Tibial artery (tissue), 4 donors: ENCODE measurements around the gene CR1L.
"Not testable (repeated sequence)": the region's sequence is repeated elsewhere in the genome, so short reads cannot be mapped to it uniquely, and the experiment has no call there.

ENCODE experiments used
- DNase-seq, 2 donors: peaks; one replicate each; pipeline ENCODE4 v3.0.0-alpha.2; 2019
- H3K27ac ChIP-seq, 2 donors: fragments of 200-600 bp; sonication (generic) in 1 of 2; 1 replicate in 1 of 2; 2 replicates in 1 of 2; pipeline ENCODE4 v1.5.1; 2018 to 2019; ENCODE audit warnings: mild to moderate bottlenecking in 1 of 2
- H3K27me3 ChIP-seq, 2 donors: fragments of 200-600 bp; sonication (generic) in 1 of 2; one replicate each; pipeline versions ENCODE4 v1.5.1 to v1.6.0; 2016 to 2019
- H3K36me3 ChIP-seq, 3 donors: fragments of 200-600 bp; sonication (generic) in 2 of 3; one replicate each; pipeline ENCODE4 v1.5.1; 2016 to 2019; ENCODE audit warnings: mild to moderate bottlenecking in 2 of 3
- H3K4me1 ChIP-seq, 4 donors: fragments of 200-600 bp; sonication (generic) in 2 of 4; 1 replicate in 3 of 4; 2 replicates in 1 of 4; pipeline ENCODE4 v1.5.1; 2016 to 2019
- H3K4me3 ChIP-seq, 2 donors: fragments of 200-600 bp; sonication (generic) in 1 of 2; 1 replicate in 1 of 2; 2 replicates in 1 of 2; pipeline ENCODE4 v1.5.1; 2018 to 2019; ENCODE audit warnings: mild to moderate bottlenecking in 2 of 2
- H3K9me3 ChIP-seq, 3 donors: fragments of 200-600 bp; sonication (generic) in 1 of 3; one replicate each; pipeline ENCODE4 v1.5.1; 2016 to 2019
- intact Hi-C: fragments of 100-400 bp; cut with DNase I; formaldehyde crosslinking; loops from one replicate; pipeline ENCODE4 v1.15.0; 2023; ENCODE audit warnings: low total_unique reads
- TF ChIP-seq, protein P1 (sequence below), 2 experiments: fragments of 200-600 bp in 1 of 2; fragments of 450-650 bp in 1 of 2; IDR thresholded peaks; one replicate each; pipeline ENCODE4 v1.5.1; 2017 to 2019; ENCODE audit warnings: antibody characterized with exemption in 2 of 2, mild to moderate bottlenecking in 1 of 2, moderate library complexity in 1 of 2

CR1L gene

DNA sequence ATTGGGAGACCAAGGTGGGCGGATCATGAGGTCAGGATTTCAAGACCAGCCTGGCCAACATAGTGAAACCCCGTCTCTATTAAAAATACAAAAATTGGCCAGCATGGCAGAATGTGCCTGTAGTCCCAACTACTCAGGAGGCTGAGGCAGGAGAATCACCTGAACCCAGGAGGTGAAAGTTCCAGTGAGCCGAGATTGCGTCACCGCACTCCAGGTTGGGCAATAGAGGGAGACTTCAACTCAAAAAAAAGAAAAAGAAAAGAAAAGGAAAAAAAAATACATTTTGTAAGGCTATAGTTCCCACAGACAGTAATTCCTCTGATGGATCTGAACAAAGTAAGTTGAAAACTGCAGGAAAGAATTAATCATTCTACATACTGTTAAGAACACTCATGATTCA is 58.8 kb downstream of the CR1L start:
- DNase-seq: no peak
- Histone ChIP-seq H3K4me1 (no peaks in the 10 kb centered on the region), H3K27me3 (no peaks in the 10 kb centered on the region), H3K36me3 (no peaks in the 10 kb centered on the region), H3K9me3 (no peaks in the 10 kb centered on the region), H3K4me3 (no peak overlapping the region), H3K27ac (no peak overlapping the region)
- intact Hi-C loops: no loop called here
- TF ChIP-seq, protein P1, sequence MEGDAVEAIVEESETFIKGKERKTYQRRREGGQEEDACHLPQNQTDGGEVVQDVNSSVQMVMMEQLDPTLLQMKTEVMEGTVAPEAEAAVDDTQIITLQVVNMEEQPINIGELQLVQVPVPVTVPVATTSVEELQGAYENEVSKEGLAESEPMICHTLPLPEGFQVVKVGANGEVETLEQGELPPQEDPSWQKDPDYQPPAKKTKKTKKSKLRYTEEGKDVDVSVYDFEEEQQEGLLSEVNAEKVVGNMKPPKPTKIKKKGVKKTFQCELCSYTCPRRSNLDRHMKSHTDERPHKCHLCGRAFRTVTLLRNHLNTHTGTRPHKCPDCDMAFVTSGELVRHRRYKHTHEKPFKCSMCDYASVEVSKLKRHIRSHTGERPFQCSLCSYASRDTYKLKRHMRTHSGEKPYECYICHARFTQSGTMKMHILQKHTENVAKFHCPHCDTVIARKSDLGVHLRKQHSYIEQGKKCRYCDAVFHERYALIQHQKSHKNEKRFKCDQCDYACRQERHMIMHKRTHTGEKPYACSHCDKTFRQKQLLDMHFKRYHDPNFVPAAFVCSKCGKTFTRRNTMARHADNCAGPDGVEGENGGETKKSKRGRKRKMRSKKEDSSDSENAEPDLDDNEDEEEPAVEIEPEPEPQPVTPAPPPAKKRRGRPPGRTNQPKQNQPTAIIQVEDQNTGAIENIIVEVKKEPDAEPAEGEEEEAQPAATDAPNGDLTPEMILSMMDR (IDR thresholded peaks at IDR 0.05): no peak

DNA sequence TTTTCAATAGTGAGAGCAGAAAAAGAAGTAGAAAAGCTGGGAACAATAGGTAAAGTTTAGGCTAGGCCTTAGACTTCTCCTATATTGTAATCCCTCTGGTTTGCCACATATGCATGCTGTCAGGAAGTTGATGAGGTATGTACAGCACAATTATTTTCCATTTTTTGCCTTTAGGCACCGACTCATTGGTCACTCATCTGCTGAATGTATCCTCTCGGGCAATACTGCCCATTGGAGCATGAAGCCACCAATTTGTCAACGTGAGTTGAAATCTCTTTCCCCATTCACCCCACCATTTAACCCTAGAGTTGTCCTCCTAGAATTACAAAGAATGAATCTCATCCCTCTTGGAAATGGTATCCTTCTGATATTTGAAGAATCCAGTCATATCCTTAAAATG is 63.1 kb downstream of the CR1L start:
- DNase-seq, H3K36me3 ChIP-seq, H3K27ac ChIP-seq, H3K27me3 ChIP-seq, H3K9me3 ChIP-seq, H3K4me3 ChIP-seq, H3K4me1 ChIP-seq, intact Hi-C loops: not testable (repeated sequence)

DNA sequence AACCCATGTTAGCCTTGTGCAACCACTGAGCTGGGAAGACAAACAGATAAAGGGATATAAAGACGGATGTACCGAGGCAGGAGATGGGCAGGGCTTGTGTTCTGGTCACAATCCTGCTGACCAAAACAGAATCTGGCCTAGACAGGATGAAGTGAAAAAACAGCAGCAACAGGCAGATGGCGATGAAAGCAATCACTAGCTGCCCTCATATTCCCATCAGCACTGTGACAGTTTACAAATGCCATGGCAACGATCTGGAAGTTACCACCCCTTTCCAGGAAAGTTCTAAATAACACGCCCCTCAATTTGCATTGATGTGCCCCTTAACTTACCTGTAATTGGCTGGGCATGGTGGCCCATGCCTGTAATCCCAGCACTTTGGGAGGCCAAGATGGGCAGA is 66.4 kb downstream of the CR1L start:
- TF ChIP-seq, protein P1 (IDR thresholded peaks at IDR 0.05): no peak

DNA sequence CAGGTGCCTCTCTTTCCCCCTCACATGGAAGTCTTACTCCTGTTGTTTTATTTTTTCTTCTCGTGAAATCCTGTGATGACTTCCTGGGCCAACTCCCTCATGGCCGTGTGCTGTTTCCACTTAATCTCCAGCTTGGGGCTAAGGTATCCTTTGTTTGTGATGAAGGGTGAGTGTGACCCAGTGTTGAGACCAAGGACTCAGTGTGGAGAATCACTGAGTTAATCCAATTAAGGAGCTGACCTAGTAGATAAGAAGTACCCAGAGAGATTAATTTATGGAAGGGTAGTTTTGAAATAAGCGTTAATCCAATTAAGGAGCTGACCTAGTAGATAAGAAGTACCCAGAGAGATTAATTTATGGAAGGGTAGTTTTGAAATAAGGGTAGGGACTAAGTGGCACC is 67.8 kb downstream of the CR1L start:
- H3K36me3 ChIP-seq, H3K4me1 ChIP-seq, H3K4me3 ChIP-seq, intact Hi-C loops, DNase-seq, H3K27ac ChIP-seq, H3K27me3 ChIP-seq, H3K9me3 ChIP-seq: not testable (repeated sequence)

More for the DNA sequence above, 66.4 kb downstream of the CR1L start:
- intact Hi-C loops: no loop called here
- Histone ChIP-seq H3K4me1 (no peaks in the 10 kb centered on the region), H3K27ac (no peak overlapping the region), H3K36me3 (no peaks in the 10 kb centered on the region), H3K27me3 (no peaks in the 10 kb centered on the region), H3K9me3 (no peaks in the 10 kb centered on the region), H3K4me3 (no peak overlapping the region)
- no peak for DNase-seq

DNA sequence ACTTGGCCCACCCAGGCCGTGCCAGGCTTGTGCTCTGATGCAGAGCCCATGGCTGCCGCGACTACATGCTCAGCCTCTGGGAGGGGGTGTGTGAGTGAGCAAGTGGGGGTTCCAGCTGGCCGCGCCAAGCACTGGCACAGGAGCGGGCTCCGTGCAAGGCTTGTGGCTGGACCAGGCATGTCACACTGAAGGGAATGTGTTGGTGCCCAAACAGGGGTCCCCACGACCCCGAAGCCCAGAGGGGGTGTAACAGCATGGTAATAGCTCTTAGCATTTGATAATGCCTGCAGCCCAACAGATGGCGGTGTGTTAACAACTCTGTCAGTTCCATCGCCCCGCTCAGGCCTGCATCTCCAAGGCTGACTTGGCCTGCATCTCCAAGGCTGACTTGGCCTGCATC is 68.6 kb downstream of the CR1L start:
- Histone ChIP-seq H3K27me3 (no peaks in the 10 kb centered on the region), H3K9me3 (no peaks in the 10 kb centered on the region), H3K4me3 (no peak overlapping the region), H3K36me3 (no peaks in the 10 kb centered on the region), H3K27ac (no peak overlapping the region), H3K4me1 (no peaks in the 10 kb centered on the region)
- no peak for DNase-seq
- TF ChIP-seq, protein P1 (IDR thresholded peaks at IDR 0.05): no peak
- intact Hi-C loops: no loop called here

DNA sequence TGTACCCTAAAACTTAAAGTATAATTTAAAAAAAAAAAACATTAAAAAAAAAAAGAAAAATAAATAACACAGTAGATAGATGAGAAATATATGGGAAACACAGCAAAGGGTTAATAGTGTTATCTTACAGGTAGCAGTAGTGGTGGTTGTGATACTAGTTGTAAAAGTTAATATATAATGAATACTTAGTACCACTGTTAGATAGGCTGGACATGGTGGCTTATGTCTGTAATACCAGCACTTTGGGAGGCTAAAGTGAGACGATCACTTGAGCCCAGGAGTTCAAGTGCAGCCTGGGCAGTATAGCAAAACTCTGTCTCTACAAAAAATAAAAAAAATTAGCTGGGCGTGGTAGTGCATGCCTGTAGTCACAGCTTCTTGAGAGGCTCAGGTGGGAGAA is 74.3 kb downstream of the CR1L start:
- TF ChIP-seq, protein P1 (IDR thresholded peaks at IDR 0.05): no peak
- Histone ChIP-seq H3K27ac (no peak overlapping the region), H3K36me3 (no peaks in the 10 kb centered on the region), H3K4me1 (no peaks in the 10 kb centered on the region), H3K4me3 (no peak overlapping the region), H3K27me3 (no peaks in the 10 kb centered on the region), H3K9me3 (no peaks in the 10 kb centered on the region)
- intact Hi-C loops: no loop called here
- DNase-seq: no peak

DNA sequence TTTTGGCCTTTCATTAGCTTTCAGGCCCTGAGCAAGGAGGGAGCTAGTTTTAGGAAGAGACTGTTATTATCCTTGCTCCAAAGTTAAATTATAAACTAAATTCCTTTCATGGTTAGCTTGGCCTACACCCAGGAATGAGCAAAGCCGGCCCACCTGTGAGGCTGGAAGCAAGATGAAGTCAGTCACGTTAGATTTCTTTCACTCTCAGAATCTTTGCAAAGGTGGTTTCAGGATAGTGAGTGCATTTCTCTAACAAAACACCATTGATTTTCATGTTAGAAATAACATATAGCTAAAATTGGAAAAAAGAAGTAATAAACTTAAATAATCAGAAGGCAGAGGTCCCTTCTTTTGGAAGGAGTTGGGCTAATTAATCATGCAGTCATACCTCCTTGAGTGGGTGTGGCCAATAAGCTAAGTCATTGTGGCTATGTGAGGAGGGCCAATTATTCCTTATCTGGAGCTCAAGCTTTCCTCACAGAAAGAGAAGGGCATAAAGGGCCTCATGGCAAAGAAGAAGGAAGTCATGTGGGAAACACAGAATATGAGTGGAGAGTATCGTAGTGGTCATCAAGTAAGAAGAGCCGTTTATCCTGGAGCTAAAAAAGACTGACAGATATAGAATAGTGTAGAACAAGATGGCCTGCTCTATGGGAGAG is 83.4 kb downstream of the CR1L start:
- H3K9me3 ChIP-seq, H3K27ac ChIP-seq, DNase-seq, H3K4me3 ChIP-seq, H3K27me3 ChIP-seq, H3K4me1 ChIP-seq, intact Hi-C loops, H3K36me3 ChIP-seq: not testable (repeated sequence)

DNA sequence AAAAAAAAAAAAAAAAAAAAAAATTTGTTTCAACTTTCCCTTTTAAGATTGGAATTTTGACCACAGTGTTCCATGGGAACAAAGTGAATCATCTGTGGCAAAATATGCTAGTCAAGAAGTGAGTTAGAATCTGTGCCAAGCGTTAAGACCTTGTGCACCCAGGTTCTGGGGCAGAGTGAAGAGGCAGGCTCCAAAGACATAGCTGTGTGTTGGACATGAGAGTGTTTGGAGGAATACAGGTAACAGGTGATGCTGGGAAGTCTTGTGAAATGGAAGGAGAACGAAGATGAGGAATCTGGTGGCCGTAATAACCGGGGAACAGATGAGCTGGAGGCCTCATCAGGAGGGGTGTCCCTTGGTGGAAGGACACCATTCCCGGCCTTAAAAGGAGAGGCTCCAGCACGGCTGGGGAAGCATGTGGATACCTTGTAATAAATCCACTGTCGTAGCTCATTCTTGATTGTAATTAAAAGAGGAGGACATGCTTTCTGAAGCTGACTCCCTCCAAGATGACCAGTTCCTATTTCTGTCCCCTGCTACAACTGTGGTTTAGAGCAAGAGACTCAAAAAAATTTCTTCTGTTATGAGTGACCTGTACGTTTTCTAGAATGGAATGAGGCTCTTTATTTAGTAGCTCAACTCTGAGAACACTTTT is 92.7 kb downstream of the CR1L start:
- H3K27me3 ChIP-seq, H3K9me3 ChIP-seq, H3K4me3 ChIP-seq, intact Hi-C loops, H3K36me3 ChIP-seq, H3K4me1 ChIP-seq, H3K27ac ChIP-seq, DNase-seq: not testable (repeated sequence)

DNA sequence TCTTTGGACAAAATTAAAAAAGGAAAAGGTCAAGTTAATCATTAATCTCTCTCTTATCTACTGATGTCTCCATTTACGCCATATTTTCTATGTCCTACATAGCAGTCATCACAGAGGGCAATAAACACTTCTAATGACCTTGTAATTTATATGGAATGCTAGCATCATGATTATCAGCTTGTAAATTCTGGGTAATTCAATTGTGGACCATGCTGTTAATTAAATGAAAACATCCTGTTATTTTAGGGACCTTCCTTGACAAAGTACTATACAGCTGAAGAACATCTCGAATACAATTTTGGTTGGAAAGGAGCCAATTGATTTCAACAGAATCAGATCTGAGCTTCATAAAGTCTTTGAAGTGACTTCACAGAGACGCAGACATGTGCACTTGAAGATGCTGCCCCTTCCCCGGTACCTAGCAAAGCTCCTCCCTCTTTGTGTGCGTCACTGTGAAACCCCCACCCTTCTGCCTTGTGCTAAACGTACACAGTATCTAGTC is 93.3 kb downstream of the CR1L start:
- H3K4me3 ChIP-seq, H3K27ac ChIP-seq, H3K4me1 ChIP-seq, H3K36me3 ChIP-seq, H3K9me3 ChIP-seq, H3K27me3 ChIP-seq, DNase-seq, intact Hi-C loops: not testable (repeated sequence)
